Globus pallidus (tissue), 1 donor: ENCODE results near the gene DDHD1.

Experiments used
- DNase-seq: peaks from one replicate; pipeline ENCODE4 v3.0.0-alpha.2; 2015; ENCODE audit warnings: low spot score

DDHD1 gene

DNA sequence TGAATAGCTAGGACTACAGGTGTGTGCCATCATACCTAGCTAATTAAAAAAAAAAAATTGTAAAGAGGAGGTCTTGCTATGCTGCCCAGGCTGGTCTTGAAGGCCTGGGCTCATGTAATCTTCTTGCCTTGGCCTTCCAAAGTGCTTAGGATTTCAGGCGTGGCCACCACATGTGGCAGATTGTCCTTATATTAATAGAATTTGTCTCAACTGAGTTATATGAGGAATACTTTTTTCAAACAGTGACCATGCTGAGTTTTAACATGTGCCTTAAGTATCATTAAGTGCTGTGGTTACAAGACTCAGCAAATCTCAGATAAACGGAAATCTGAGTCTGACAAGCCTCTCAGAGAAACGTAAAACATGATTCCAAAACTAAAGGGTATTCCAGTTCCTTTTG, 119.1 kb downstream of the DDHD1 start:
- no peak for DNase-seq

DNA sequence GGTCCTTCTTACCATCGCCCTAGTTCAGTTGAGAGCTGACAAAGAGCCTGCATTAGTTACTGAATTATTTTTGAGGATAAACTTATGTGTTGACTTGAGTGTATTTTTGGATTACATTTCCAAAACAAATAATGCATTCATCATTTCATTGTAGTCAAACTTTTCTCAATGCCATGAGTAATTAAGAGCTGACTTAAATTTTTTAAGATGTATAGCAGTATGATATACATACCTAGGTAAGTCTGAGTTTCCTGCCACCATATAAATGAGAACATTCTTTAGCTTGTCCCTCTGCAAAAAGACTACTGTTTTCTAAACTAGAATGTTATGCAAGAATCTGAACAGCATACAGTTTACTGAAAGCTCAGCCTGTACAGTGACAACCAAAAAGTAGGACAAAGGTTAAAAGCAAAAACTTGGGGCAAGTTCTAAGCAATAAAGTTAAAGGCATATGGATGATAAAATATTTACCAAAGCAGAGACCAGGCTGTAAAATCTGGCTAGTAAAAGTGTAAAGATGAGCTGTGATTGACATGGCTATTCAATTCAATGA, 120.2 kb downstream of the DDHD1 start:
- DNase-seq = no peak

DNA sequence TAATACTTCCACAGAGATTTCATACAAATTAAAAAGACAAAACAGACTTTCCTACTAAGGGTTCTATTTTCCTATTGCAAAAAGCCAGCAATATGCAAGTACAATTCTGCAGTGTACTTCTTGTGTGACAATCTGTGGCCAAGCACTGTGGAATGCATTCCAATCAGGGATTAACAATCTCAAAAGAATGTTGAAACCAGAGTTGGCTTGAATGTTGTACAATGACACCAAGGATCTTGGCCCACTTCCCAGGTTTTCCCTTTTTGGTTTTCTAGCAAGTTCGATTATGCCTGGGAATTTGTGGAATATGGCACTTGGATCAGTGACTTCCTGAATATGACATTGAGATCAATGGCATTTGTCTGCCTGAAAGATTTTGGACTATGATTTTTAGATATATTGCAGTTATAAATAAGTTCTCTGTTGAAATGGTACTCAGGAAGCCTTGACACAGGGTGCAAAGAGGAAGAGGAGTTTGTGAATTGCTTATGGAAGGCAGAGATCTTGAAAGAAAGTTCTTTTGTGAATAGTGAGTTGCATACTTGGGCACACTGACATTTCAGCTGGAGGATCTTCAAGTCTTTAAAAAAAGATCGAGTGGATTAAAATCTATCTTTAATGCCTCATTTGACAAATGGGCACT, 120.8 kb downstream of the DDHD1 start:
- peak; percentile 51 for DNase-seq

DNA sequence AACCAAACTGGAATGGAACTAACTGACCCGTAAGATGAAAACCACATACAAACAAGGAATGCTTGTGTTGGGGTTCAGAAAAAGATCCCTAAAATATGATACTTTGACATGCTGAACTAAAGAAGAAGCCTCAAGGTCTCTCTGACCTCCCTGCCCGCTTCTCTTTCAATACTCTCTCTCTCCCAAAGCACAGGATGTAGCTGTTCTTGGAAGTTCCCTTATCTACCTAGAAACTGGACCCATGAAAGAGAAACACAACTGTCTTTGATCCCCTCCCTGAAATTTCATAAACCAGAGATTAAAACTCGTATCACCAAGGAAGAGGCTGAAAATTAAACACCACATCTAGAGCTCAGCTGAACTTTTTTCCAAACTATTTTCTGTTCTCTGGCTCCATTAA, 125.6 kb downstream of the DDHD1 start:
- DNase-seq = no peak

DNA sequence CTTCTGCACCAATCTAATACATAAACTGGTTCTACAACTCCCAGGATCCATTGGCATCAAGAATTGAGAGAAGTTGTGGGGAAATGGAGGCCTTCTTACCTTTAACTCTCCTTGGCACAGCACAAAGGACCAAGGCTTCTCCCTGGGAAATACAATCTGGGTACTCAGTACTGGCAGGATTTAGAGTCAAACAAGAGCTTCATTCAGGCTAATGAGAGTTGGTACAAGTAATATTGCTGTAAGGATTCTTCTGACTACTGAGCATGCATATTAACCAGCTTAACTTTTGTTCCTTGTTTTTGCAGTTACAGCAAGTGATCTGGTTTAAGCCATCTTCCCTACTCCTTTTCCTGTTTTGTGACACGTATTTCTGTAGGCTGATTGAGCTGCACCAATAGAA, 126.1 kb downstream of the DDHD1 start:
- DNase-seq = peak; percentile 58

DNA sequence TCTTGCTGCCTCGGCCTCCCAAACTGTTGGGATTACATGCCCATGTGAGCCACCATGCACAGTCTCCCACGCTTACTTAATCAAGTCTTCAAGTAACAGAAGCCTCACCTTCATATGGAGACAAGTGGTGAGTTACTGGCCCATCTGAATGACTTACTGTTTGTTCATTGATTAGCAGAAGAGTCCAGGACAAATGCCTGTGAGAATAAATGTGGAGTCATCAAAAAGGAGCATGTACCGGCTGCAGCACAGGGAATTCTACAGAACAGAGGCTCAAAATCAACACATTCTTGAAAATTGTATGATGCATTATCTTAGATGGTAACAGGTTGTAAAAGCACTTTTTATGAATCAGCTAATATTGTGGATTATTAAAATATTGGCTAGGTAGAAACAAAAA, 129.8 kb downstream of the DDHD1 start:
- no peak for DNase-seq

DNA sequence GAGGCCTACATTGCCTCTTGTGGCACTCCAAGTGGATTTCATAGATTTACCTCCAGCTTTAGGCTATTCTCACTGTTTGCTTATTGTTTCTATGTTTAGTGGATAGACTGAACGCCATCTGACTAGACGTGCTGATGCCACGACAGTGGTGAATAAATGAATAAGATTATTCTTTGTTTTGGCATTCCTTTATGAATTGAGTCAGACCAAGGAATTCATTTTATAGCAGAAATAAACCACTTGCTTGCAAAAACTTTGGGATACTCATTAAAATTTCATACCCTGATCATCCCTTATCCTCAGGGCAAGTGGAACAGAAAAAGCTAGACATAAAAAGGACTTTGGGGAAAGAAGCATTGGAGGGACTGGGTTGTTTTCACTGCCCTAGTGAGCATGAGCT, 130.5 kb downstream of the DDHD1 start:
- no peak for DNase-seq

DNA sequence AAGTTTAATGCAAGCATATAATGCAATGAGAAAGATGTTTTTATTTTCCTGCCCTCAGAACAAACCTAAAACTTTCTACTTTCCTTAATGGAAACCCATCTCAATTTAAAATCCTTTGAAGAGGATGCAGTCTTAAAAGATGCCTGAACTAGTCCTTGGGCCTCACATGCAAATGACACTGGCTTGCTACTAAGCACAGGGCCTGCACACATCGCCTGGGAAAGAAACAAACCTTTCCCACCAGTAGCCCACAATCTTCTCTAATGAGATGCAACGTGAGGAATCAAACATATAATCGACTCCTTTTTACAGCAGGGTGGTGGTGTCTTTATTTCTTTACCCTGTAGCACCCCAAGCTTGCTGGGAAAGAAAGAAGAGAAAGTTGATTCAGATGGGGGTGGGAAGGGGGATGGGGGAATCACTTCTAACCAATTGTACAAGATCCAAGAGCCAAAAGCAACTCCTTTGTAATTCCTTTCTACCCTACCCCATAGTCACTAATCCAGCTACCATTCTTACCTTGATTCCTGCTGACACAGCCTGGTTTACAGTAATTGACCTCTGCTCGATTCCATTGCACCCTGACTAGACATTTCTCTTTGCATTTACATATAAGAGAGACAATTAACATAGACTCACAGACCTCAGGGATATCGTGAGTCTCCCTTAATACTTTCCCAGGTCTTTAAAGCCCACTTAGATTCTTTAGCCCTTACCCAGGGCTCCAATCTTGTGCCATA, 132.8 kb downstream of the DDHD1 start:
- no peak for DNase-seq

DNA sequence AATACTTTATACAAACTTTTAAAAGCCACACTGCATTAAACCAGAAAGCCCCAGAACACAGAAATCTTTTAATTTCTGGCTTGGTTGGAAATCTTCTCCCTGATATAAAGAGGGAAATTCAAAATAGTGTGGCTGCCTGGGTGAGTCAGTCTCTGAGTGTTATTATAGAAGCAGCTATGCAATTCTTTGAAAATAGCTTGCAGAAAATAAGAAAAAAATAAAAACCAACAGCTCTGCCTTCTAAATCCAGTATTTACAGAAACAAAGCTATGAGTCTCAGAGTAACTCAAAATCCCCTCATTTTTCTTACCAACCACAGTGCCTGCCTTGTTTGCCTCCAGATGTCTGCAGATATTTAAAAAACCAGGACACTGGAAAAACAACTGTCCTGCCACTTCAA, 133.7 kb downstream of the DDHD1 start:
- DNase-seq = no peak

DNA sequence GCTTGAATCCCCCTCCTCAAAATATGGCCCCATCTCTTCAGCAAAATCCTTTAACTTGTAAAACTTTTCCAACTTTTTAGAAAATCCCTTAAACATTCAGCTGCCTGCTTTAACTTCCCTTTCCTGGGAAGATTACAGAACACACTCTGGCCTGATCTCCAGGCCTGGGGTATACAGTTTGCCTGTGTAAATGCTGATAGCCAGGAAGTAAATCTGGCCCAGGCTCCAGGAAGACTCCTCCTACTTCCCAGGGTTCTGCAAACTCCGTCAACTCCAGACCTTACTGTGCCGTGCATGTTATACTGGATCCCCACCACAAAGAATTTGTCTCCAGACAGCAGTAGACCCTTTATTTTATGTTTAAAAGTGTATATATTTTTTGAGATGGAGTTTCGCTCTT, 135.3 kb downstream of the DDHD1 start:
- no peak for DNase-seq

DNA sequence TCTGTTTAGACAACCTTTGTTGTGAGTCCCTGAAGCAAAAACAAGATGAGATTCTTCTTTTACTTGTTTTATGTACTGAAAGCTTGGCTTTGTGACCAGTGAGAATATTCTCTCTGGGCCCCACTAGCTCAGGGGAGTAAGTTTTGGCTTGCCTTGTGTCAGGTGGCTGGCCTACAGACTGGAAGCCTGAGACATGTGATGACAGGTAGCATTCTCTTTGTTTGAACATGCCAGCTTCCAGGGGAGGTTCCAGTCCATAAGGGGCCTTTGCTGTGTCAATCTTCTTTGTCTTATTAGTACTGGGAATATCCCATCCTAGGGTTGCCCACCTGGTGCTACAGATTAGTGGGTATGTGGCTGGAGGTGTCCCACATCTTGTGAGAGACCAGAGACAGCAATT, 136.2 kb downstream of the DDHD1 start:
- no peak for DNase-seq

DNA sequence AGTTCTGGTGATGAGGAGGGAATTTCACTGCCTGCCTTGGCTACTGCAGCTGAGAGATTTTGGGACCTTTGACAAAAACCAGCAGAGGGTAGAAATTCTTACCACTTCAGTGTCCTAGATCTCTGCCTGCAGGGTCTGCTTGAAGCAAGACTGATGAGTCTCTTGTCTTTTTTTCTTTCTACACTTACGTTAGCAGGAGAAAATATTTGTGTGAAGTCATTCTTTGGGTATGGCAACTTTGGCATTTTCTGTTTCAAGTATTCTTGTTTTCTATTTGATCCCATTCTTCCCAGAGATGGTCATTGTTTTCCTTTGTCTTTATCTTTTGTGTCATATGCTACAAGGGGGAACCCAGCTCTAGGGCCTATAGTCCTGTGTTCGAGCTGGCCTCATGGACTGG, 136.6 kb downstream of the DDHD1 start:
- DNase-seq = no peak

DNA sequence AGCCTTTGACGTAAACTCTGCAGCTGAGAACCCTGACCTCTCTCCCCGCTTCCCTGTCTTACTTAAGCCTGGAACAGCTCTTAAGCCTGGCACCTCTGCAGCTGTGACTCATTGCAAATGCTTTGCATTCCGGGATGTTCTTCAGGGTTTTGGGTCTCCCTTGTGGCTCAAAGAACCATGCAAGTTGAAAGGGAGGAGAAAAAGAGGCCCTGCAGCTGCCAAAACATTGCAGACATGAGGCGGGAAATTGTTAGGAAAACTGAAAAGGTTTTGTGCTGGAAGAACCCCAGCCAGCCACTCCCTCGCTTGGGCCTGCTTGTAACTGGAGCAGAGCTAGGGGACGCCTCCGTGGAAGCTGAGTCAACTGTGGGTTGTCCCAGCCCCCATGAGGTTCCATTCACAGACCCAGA, 142.1 kb downstream of the DDHD1 start:
- DNase-seq = peak; percentile 26

DNA sequence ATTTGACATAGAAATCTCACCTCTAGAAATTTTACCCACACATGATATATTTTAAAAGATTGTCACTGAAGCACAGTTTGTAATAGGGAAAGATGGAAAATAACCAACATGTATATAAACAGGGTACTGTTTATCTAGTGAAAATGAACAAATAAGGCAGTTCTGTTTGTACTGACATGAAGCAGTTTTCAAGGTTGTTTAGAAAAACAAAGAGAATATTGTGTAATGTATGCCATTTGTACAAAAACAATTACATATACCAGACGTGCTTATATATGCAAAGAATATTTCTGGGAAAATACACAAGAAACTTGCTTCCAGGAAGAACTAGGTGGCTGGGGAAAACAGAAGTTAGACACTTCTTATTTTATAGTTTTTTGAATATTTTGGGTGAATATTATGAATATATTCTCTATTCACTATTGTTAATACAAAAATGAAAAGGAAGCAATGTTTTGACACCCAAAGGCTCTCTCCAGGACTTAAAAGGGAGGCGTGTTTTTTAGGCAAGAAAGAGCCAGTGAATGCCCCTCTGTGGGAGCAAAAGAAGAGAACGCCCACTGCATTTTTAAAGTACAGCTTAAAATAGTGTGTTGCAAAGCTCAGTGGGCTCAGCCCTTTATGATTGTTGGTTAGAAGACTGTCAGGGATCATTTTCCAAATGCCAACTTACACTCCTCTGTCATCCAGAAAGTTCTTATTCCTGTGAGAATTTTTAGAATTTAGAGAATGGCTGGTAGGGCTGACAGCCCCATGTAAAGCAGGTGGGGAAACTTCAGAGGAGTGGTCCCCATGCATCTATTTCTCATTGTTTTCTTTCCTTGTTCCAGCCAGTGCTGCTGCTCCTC, 142.7 kb downstream of the DDHD1 start:
- no peak for DNase-seq

DNA sequence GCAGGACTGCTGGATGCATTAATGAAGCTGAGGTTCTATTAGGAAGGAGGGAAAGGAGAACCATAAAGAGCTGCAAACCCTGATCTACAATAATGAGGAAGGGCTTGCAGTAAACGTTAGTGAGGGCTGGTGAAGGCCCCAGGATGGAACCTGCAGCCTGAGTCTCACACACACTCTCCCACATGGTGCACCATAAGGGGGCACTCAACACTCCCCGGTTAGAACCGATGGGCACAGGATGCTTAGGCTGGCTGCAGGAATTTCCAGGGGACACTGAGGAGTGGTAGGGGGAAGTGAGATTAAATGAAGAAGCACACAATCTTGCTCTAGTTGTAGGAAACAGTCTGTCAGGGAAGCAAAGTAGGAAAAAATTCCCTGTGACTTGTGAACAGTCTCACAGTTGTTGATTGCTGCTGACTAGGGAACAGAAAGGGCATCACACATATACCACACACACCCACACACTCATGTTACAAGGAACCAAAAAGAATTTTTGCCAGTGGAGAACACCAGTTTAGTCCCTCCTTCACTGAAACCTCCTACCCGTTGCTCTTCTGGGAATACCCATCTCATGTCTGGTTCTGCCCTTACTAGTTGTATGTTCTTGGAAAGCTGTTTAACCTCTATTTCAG, 146.1 kb downstream of the DDHD1 start:
- DNase-seq = no peak

DNA sequence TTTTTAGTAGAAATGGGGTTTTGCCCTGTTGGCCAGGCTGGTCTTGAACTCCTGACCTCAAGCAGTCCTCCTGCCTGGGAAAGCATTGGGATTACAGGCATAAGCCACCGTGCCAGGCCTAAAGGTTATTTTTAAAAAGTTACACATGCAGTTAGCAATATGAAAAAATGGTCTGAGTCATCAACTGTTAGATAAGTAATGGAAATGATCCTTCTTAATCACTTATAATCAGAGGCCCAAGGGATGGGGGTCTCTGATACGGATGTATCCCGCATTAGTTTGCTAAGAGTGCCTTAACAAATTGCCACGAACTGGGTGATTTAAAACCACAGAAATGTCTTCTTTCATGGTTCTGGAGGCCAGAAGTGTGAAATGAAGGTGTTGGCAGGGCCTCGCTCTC, 148.1 kb downstream of the DDHD1 start:
- DNase-seq = no peak

DNA sequence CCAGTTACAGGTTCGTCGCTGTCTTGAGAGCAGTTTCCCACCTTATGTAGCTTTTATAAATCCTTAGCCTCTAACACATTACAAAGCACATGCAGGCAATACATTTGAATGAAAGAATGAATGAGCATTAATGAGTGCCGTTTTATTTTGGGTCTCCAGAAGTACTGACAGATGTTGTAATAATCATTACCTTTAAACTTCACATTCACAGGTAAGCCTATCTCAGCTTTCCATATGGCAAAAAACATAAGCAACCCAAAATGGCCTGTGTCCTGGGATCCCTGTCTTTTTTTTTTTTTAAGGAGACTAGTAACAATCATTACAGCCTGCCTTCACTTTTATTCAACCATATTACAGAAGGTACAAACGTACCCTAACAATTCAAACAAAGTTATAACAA, 149.3 kb downstream of the DDHD1 start:
- no peak for DNase-seq

DNA sequence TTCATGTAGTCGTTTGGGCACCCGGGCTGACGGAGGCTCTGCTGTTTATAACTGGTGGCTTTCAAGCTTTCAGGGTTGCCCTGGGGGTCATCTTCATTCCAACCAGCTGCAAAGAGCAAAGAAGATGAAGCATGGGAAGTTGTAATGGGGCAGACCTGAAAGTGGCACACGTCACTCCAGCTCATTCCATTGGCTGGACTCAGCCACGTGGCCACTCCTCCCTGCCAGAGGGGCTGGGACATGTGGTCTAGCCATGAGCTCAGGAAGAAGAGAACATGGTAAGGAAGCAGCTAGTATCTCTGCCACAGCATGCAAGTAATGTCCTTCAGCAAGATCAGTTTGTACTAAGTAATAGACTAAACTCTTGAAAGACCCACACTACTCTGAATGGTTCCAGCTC, 150.5 kb downstream of the DDHD1 start:
- no peak for DNase-seq

DNA sequence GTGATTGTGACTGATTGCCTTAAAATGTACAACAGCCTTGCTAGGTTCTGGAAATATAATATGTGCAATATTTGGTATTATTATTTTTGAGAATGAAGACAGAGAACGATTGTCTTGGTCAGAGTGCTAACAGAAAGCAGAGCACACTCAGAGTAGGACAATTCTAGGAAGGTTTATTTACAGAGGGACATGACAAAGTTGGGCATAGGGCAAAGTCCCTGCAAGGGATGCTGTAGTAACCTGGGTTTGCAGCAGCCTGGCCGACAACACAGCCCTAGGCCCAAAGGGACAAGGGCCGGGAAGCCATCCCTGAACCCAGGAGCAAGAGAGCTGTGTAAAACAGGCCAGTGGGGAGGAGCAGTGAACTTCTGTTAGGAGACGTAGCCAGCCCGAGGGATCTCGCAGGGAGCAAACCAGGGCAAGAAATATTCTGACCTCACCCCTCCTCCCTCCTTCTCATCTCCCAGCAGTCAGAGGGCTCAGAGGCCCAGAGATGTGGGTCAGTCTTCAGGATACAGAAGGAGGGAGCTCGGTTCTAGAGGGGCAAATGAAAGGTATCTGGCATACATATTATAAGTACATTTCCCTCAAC, 151.2 kb downstream of the DDHD1 start:
- DNase-seq = no peak

DNA sequence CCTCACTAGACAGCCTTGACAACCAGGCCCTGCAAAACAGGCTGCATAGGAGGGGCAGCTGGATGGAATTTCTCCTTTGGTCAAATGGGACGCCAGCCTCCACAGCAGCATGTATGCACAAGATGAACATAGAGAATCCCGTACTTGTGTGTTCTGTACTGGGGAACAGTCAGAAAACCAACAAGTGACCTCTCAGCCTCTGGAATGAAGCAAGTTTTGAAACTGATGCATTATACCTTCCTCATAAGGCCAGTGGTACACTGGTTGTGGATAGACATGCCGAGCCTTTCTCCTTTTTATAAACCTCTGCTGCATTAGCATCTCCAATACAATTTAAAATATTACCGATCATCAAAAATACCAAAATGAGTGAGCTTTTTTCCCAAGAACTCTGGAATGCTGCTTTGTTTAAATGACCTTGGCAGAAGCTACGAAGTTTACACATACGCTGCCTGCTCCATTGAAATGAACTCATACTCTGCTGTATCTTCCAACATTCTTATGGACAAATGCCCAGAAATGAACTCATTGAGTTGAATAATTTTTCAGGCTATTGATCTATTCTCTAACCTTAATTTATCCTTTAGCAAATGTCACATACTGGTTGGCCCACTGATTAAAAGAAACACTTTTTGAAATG, 154.6 kb downstream of the DDHD1 start:
- DNase-seq = no peak

DNA sequence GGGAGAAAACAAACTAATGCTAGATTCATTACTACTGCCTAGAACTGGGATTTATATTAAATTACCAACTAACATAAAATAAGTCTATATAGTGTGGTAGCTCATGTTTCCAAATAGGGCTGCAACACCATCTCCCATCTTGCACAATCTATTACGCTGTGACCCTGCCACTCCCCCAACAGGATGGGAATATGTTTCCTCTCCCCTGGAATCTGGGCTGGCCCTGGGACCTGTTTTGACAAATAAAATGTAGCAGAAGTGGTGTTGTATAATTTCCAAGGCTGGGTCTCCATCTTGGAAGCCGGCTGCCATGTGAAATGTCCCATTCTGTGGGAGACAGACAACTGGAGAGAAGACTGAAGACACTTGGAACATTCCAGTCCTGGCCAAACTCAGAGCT, 156.6 kb downstream of the DDHD1 start:
- DNase-seq = no peak
